HG02884 (cell line): ENCODE data around the gene UAP1L1.
A peak's percentile ranks its signal among the peaks of the same experiment; 100 is the strongest.
"Not testable (repeated sequence)": the region's sequence is repeated elsewhere in the genome, so short reads cannot be mapped to it uniquely, and the experiment has no call there.

ENCODE experiments used
- ATAC-seq: cut with Tn5 transposase; IDR thresholded peaks from one replicate; pipeline ENCODE4 v1.9.1; 2021; ENCODE audit warnings: mild to moderate bottlenecking, moderate library complexity; ENCODE audit not compliant: unreplicated experiment

The UAP1L1 gene

GRCh38 chr9:137055385-137056364, 21.6 kb upstream of the UAP1L1 start:
- no peak for ATAC-seq

- ATAC-seq, result no peak
Observed at GRCh38 chr9:137056739-137057415, 20.4 kb upstream of the UAP1L1 start.

- no peak for ATAC-seq
Observed at GRCh38 chr9:137057545-137057944, 19.8 kb upstream of the UAP1L1 start.

GRCh38 chr9:137058521-137059234, 18.6 kb upstream of the UAP1L1 start:
- no peak for ATAC-seq

- ATAC-seq, result no peak
Observed at GRCh38 chr9:137062384-137062783, 14.9 kb upstream of the UAP1L1 start.

GRCh38 chr9:137062798-137063197, 14.5 kb upstream of the UAP1L1 start:
- ATAC-seq, result not testable (repeated sequence)

- no peak for ATAC-seq
Observed at GRCh38 chr9:137063311-137064026, 13.8 kb upstream of the UAP1L1 start.

- ATAC-seq, result no peak
Observed at GRCh38 chr9:137064027-137064879, 13.1 kb upstream of the UAP1L1 start.

GRCh38 chr9:137064880-137065164, 12.5 kb upstream of the UAP1L1 start:
- ATAC-seq, result no peak

GRCh38 chr9:137065336-137065967, 11.9 kb upstream of the UAP1L1 start:
- ATAC-seq, result no peak

GRCh38 chr9:137066096-137066861, 11.0 kb upstream of the UAP1L1 start:
- no peak for ATAC-seq

GRCh38 chr9:137067860-137068538, 9.3 kb upstream of the UAP1L1 start:
- ATAC-seq, result no peak

GRCh38 chr9:137068539-137069507, 8.5 kb upstream of the UAP1L1 start:
- no peak for ATAC-seq

- ATAC-seq, result no peak
Observed at GRCh38 chr9:137069508-137070091, 7.7 kb upstream of the UAP1L1 start.

GRCh38 chr9:137070201-137070905, 7.0 kb upstream of the UAP1L1 start, which contains the start of gene SAPCD2:
Gene SAPCD2 (minus strand): TSS chr9:137070557. CDS start chr9:137070460, 97 bp downstream.
- ATAC-seq, result peak; percentile 61

- ATAC-seq, result no peak
Observed at GRCh38 chr9:137070906-137071275, 6.4 kb upstream of the UAP1L1 start.
